ENCODE results near the gene PHLDA3.

PHLDA3 gene

GRCh38 chr1:201461645-201462441, 7.1 kb downstream of the PHLDA3 start:
- no peak for DNase-seq

DNA sequence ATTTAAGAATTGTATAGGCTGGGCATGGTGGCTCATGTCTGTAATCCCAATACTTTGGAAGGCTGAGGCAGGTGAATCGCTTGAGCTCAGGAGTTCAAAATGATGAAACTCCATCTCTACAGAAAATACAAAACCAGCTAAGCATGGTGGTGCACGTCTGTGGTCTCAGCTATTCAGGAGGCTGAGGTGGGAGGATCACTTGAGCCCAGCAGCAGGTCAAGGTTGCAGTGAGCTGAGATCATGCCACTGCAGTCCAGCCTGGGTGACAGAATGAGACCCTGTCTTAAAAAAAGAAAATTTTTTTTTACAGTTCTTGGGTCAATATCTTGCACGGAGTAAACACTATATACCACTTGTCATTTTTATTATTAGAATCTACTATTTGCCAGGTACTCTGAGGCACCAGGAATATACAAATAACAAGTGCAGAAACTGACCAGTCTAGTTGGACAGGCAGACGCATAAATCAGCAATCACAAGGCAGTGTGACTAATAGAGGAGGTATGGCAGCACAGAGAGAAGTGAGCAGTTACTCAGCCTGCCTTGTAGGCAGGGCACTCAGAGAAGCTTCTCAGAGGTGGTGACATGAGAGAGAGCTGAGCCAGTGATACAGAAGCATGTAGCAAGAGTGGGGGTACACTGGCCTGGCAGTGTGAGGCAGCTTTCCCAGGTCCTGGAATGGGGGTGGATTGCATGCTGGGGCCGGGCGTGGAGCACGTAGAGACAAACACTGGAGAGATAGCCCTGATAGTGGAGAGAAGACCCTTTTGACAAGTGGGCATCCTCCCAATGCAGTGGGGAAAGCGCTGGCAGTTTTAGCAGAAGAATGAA, 8.0 kb downstream of the PHLDA3 start:
- DNase-seq, result peak; percentile 37 to 76

DNA sequence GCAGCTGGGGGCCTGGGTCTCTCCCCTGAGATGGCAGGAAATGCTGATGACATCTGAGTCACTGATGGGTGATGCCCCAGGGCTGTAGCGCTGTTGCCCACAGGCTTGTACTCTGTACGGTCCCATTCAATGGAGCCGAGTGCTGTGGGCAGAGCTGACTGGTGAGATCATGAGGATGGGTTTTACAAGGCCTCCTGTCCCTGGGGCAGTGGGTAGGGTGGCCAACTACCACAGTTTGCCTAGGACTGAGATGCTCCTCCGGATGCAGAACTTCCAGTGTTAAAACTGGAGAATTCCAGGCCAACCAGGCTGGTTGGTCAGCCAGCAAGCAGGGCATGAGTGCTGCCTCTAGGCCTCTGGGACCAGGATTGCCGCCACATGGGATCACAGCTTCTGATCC, 9.2 kb downstream of the PHLDA3 start:
- no peak for DNase-seq

DNA sequence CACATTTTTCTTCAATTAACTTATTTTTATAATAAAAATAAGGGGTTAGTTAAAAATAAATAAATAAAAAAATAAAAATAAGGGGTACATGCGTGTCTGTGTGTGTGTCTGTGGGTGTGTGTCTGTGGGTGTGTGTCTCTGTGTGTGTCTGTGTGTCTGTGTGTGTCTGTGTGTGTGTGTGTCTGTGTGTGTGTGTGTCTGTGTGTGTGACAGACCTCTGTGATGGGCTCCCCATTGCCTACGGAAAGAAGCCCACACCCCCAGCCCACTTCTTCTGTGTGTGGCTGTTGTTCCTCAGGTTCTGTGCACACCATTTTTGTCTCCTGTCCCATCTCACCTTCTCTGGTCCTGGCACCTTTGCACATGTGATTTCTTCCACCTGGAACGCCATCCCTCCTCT, 9.9 kb downstream of the PHLDA3 start:
- no peak for DNase-seq

- DNase-seq, result no peak
Measured at GRCh38 chr1:201457508-201457960, 11.5 kb downstream of the PHLDA3 start.

DNA sequence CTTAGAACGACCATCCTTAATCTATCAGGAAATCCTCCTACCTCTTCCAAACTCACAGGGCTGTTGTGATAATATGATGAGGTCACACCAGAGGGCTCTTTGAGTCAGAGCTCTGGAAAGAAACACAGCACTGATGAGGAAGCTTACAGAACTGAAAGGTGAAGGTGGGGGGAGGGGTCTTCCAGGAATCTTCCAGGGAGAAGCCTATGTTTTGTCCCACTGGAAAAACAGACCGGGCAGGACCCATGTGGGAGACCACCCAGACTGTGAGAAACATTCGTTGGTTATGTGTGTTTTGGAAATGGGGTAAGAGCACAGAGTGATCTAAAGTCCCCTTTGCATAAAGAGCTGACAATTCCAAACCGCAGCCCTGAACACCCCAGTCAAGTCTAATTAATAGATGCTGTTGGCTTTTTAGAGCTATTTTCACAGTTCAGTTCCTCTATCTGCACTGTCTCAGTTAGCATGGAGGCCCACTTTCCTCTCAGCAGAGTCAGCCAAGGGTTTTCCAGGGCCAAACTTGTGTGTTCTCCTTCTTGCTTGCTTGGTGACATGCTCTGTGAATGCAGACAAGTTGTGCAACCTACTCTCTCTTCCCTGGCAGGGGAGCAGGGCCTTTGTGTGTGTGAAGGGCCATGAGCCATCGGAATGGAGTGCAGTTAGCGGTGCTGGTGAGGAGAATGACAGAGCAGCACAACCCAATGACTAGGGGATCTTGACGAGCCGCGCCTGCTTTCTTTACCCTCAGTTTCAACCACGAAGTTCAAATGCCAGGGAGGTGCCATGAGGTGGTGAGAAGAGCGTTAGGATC, 12.3 kb downstream of the PHLDA3 start:
- no peak for DNase-seq

DNA sequence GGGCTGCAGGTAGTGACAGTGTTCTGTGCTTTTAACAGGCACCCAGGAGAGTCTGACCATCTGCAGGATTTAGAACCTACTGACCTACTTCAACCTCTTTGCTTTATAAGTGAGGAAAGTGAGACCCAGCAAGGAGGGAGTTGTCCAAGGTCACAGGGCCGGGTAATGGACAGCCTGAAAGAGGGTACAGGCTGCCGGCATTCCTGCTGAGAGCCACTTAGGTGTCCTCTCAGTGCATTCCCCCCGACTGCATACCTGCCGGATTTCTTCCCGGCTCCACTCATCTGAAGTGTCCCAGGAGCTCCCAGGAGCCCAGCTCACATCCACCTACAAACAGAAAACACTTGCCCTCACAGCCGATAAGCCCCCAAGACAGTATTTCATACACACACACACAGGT, 13.9 kb downstream of the PHLDA3 start:
- DNase-seq, result no peak

- DNase-seq, result no peak
Measured at GRCh38 chr1:201454608-201455007, 14.4 kb downstream of the PHLDA3 start.

- no peak for DNase-seq
Measured at GRCh38 chr1:201452866-201453265, 16.1 kb downstream of the PHLDA3 start.

DNA sequence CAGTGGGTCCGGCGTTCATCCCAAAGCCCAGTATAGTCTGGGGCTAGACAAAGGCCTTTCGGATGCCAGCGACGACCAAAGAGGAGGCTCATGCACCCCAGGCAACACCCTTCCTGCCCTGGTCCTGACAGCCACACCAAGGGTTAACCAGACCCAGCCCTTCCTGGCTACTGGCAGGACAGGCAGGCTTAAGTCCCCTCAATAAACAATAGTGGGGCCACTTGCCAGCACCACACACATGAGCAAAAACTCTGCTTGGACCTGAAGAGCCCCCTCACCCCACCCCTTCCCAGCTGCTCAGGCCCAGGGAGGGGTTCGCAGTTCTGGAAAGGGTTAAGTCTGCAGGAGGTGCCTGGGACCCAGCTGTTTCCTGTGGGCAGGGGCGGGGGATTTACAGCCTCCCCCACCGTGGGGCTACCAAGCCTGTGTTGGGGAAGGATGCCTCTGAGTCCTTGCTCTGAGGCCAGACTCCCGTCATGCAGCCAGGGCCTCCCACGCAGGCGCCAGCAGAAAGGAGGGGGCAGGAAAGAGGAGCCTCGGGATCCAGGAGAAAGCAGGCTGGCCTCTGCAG, 18.2 kb downstream of the PHLDA3 start:
- no peak for DNase-seq

DNA sequence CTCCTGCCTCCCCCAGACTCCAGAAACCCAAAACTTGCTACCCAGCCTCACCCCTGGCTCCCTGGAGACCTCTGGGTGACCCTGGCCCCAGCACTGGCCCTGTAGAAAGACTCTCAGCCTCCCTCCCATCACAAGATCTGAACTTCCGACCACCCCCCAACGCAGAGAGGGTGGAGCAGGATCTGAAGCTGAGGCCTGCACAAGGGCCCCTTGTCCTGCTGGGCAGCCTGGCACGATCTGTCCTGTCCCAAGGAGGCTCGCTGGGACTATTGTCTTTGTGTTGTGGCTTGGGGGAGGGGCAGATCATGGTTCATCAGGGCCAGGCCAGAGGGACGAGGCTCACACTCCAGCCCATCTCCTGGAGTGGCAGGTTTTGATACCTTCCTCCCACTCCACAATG, 20.0 kb downstream of the PHLDA3 start:
- DNase-seq, result no peak

- DNase-seq, result peak in 1 of 2 experiments; percentile 4
Measured at GRCh38 chr1:201447903-201448871, 20.8 kb downstream of the PHLDA3 start.

GRCh38 chr1:201445310-201445709, 23.7 kb downstream of the PHLDA3 start:
- DNase-seq, result no peak

DNA sequence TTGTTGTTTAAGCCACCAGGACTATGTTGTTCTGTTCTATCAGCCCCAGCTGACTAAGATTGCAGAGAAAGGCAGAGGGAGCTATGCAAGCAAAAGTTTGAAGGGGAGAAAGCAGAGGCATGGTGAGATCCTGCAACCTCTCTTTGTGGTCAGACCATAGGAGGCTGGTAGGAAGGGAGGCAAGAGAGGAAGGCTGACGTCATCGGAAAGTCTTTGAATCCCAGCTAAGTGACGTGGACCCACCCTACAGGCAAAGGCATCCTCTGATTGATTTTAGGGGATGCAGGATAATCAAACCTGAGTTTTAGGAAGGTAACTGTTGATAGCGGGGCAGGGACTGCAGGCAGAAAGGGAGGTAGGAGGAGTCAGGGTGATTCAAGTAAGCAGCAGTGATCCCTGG, 24.2 kb downstream of the PHLDA3 start:
- no peak for DNase-seq

- DNase-seq, result no peak
Measured at GRCh38 chr1:201443747-201444146, 25.2 kb downstream of the PHLDA3 start.

DNA sequence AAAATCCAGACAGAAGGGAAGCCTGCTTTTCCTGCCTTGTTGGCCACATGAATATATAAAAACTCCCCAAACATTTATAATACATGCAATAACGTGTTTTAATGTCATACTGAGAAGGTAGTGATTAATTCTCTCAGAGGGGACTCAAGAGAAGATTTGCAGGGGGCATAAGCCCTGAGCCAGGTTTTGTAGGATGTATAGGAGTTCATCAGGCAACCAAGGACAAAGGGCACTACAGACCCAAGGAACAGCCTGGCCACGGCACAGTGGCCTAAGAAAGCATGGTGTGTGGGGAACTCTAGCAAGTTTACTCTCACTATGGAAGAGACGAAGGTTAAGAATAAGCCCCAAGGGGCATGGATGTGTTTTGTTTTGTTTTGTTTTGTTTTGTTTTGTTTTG, 32.0 kb downstream of the PHLDA3 start:
- no peak for DNase-seq

GRCh38 chr1:201436393-201436792, 32.6 kb downstream of the PHLDA3 start:
- no peak for DNase-seq

DNA sequence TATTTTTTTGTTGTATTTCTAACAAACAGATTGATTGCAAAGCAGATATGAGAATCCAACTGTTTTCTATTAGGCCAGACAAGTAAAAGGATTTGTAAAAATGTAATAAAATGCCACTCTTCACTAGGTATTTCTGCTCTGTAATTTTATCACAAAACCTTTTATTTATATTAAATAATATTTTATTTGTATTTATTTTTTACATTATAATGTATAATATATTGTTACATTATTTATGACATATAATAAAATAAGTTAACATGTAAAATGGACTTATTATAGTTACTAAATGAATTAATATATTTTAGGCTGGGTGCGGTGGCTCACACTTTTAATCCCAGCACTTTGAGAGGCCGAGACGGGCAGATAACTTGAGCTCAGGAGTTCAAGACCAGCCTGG, 34.7 kb downstream of the PHLDA3 start:
- no peak for DNase-seq

- no peak for DNase-seq
Measured at GRCh38 chr1:201433609-201434008, 35.4 kb downstream of the PHLDA3 start.

GRCh38 chr1:201430776-201431175, 38.2 kb downstream of the PHLDA3 start:
- no peak for DNase-seq

DNA sequence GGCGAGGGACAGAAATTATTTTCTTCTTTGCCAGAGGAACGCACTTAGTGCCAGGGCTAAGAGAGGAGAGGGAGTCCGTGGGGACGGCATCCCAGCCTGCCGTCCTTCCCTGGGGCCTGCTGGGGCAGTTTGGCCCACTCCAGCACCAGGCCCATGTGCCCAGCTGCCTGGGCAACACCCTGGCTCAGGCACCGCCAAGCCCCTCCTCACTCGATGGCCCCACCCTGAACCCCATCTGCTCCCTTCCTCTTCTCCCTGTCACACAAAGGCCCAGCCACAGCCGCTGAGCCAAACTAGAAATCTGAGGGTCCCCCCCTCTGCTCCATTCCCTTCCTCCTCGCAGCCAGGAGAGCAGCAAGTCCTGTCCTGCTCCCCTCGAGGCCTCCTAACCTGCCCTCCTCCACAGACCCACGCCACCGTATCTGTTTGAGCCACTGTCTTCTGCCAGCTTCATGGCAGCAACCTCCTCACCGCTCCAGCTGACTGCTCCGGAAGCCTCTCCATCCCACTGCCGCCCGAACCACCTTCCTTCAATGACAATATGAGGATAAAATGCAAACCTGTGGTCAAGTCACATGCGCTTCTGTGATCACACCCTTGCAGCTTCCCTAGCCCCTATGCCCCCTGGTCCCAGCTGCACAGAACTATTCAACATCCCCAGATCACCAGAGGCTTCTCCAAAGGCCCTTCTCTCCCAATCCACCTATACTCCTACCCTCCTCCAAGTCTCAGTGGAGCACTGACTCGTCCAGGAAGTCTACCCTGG, 39.1 kb downstream of the PHLDA3 start:
- no peak for DNase-seq

Measured in SW 1271 (cell line).